NCI-H1092 treated with DMSO at 0.1 percent for 48 hours (cell line): ENCODE measurements around the gene C14orf119.

Source experiments
- DNase-seq: peaks from one replicate; lab custom pipeline; 2025; lab: John Stamatoyannopoulos, UW

C14orf119 gene

GRCh38 chr14:23126548-23127278 lies 31.4 kb downstream of the C14orf119 start:
- no peak for DNase-seq

DNA sequence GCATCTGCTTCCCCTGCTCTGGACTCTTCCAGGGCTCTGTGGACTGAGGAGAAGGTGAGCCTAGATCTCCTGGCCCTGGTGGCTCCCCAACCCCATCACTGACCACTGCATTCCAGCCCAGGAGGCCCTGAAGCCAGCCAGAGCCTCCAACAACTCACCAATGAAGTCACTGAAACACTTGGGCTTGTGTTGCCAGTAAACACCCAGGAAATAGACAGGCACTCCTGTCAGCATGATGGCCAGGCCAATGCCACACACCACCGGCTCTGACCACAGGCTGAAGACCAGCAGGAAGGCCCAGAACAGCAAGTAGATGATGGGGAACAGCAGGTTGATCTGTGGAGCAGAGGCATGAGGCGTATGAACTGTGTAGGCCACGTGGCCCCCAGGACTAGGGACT lies 32.6 kb downstream of the C14orf119 start:
- DNase-seq, result no peak

DNA sequence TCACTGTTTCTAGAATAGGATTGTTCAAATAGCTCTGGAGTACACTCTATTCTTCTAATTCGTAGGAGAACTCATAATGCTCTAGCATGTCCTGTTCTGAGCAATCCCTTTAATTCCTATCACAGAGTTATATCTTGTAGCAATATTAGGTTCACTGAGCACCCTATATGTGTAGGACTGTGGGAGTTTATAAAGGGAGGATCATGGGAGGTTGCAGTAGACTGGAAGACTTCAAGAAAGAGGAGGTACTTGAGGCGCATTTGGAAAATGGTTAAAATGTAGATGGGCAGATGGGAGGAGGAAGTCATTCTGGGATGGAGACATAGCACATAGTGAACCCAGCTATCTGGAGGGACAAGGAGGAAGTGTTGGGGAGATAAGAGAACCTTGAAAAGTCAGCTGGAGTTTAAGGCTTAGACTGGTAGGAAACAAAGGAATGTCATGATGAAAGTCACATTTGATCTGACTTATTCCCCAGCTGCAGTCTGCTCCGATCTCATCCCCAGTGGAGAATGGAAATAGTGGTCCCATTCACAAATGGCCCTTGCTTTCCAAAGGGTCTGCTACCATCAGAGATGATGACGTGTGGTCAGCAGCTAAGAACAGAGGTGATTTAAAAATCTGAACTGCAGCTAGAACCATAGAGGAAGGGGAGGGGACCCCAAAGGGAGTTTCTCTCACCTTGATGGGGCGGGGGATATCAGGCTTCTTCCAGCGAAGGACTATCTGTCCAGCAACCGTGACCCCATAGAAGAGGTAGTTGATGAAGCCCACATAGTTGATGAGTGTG lies 33.9 kb downstream of the C14orf119 start:
- no peak for DNase-seq

GRCh38 chr14:23129759-23130316 lies 34.5 kb downstream of the C14orf119 start:
- no peak for DNase-seq

DNA sequence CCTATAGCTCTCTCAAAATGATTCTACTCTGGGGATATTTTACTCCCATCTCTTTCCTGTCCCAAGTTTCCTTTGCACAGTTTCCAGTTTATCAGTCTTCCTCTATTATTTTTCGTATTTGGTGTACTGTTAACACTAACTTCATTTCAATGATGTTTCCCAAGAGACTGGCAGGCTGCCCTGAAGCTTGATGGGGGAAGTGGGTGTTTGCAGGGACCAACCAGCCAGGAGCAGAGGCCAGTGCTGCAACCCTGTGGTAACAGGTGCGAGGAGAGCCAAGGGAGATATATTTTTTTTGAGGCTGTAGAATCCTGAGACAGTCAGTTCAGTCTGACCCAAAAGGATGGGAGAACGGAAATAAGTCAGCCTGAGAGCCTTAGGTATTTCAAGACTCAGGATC lies 35.6 kb downstream of the C14orf119 start:
- no peak for DNase-seq

GRCh38 chr14:23131482-23131881 lies 36.2 kb downstream of the C14orf119 start:
- no peak for DNase-seq

GRCh38 chr14:23132970-23133369 lies 37.7 kb downstream of the C14orf119 start:
- no peak for DNase-seq

- DNase-seq, result no peak
Observed at GRCh38 chr14:23136566-23137133, 41.3 kb downstream of the C14orf119 start.

DNA sequence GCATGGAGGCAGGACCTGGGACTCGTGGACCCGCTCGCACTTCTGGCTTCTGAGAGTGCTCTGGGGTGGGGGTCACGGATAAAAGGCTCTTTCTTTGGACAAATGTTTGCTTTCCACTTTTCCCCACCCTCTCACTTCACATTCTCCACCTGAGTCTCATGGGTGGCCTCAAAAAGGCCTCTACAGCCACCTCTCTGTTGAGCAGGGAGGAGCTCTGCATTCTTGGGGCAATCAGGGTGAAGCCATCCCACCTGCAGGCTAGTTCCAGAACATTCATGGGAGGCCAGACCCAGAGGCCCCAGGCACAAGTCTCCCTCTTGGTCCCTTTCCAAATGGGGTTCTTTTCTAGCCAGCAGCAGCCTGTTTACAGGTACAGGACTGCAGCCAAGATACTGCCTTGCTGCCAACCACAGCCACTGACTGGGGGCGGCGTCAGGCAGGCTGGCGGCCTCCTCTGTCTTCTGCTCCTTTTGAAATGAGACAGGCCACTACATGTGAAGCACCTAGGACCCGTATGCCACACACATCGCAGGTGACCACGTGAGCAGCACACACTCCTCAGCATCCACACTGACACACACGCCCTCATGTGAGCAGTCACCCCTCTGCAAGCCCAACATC lies 42.0 kb downstream of the C14orf119 start:
- DNase-seq, result peak; percentile 44

DNA sequence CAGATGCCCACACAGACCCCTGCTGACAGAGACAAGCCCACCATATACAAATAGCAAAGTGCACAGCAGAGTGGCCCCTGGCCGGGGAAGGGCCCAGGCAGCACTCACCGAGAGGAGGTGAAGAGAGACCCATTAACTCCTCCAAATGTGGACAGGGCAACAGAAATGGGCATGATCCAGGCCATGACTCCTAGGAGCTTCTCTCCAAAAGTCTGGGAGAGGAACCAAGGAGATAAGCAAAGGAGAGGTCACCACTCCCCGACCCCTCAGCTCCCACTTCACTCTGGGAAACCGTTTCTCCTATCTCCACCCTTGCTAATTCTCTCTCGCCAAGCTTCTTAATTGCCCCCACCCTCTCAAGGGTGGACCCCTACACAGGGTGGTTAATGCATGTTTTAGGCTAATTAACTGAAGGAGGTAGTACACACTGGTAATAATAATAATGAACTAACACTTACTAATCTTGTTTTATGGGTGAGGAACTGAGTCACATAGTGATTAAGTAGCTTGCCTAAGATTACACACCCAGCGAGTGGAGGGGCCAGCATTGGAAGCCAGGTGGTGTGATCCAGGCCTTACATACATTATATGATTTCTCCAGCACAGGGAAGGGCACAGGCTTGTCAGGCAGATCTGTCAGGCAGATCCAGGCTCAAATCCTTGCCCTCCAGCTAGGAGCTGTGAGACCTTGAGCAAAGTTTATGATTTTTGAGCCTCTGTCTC lies 42.7 kb downstream of the C14orf119 start:
- no peak for DNase-seq

- DNase-seq, result no peak
Observed at GRCh38 chr14:23139874-23140273, 44.6 kb downstream of the C14orf119 start.

- DNase-seq, result no peak
Observed at GRCh38 chr14:23140371-23140770, 45.1 kb downstream of the C14orf119 start.

- DNase-seq, result no peak
Observed at GRCh38 chr14:23141706-23142444, 46.6 kb downstream of the C14orf119 start.

DNA sequence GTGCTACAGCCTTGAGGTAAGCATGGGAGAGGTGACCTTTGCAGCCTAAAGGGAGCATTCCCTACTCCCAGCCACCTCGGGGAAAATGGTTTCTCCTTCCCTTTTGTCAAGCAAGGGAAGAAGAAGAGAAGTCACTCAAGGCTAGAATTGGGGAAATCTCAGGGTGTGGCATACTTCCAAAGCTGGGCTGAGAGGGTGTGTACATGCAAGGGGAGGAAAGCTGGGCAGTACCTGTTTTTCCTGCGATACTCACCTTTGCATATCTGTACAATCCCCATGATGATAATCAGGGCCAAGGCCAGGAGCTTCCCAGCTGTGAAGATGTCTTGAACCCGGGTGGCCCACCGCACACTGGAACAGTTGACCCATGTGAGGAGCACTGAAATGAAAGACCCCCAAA lies 47.5 kb downstream of the C14orf119 start:
- no peak for DNase-seq

DNA sequence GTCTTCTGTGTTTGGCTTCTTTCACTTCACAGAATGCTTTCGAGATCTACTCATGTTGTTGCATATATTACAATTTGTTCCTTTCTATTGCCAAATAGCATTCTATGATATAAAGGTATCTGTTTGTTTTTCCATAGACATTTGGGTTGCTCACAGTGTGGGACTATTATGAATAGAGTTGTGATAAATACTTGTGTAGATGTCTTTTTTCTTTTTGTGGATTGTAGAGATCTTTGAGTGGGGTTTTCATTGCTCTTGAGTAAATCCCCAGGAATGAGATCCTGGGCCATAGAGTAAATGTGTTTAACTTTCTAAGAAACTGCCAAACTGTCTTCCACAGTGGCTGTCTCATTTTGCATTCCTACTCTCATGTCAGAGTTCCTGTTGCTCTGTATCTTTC lies 48.6 kb downstream of the C14orf119 start:
- DNase-seq, result no peak

GRCh38 chr14:23145794-23146350 lies 50.6 kb downstream of the C14orf119 start:
- DNase-seq, result no peak

DNA sequence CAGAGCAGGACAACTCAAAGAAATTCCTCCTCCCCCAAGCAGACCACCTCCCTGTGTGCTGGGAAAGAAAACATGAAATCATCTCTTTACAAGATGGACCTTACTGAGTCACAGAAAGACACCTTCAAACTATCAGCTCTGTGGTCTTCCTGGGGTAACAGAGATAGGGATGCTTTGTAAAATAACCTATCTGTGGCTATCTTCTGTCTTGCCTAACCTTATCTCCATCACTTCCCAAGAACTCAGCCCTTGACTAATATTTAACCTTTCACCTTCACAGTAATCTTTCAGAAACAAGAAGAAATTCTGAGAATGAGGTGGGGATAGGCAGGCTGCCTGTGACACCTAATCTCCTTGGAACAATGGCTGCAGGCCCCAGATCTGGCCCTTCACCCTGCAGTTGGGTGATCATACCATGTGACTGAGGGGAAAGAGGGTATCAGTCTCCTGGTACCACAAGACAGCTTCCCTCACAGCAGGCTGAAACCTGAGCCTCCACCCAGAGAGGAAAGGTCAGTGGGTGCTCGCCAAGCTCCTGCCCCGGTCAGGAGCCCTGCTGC lies 51.1 kb downstream of the C14orf119 start:
- DNase-seq, result no peak

DNA sequence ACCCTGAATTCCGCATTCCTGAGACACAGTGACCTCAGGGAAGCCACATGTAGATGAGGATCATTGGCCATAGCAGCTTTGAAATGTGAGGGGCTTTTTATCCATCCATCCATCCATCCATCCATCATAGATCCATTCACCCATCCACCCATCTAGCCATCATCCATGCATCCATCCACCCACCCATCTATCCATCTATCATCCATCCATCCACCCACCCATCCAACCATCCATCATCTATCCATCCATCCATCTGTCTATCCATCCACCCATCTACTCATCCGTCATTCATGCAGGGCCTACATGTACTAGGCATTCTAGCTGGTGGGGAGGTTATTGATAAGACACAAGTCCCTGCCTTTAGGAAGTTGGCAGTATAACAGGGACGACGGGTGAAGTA lies 51.7 kb downstream of the C14orf119 start:
- no peak for DNase-seq

- DNase-seq, result no peak
Observed at GRCh38 chr14:23147676-23148075, 52.4 kb downstream of the C14orf119 start.

DNA sequence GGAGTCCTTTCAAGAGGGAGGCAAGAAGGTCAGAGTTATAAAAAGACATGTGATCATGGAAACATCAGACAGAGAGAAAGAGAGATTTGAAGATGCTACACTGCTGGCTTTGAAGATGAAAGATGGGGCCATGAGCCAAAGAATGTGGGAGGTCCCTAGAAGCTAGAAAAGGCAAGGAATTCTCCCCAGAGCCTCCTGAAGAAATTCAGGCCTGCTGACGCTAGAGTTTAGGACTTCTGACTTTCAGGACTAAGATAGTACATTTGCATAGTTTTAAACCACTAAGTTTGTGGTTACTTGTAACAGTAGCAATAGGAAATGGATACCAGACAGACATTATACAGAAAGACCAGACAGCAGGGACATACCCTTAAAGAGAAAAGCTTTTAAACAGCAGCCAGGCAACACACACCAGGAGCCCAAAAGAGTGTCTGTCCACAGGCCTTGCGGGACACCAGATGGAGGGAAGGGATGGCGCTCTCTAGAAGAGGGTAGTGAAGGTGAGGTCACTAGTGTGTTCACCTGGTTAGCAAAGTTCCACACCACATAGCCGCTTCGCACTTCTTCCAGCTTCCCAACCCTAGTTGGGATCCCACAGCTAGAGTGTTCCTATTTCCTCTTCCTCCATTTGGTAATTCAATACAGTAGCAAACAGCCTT lies 53.4 kb downstream of the C14orf119 start:
- DNase-seq, result no peak
